GM21619 (cell line): Measurements from ENCODE around the gene CCL22.
A peak's percentile ranks its signal among the peaks of the same experiment; 100 is the strongest.
"Not testable (repeated sequence)": the region's sequence is repeated elsewhere in the genome, so short reads cannot be mapped to it uniquely, and the experiment has no call there.

Source experiments
- ATAC-seq: cut with Tn5 transposase; IDR thresholded peaks from one replicate; pipeline ENCODE4 v1.9.1; 2021; ENCODE audit not compliant: unreplicated experiment

The CCL22 gene

DNA sequence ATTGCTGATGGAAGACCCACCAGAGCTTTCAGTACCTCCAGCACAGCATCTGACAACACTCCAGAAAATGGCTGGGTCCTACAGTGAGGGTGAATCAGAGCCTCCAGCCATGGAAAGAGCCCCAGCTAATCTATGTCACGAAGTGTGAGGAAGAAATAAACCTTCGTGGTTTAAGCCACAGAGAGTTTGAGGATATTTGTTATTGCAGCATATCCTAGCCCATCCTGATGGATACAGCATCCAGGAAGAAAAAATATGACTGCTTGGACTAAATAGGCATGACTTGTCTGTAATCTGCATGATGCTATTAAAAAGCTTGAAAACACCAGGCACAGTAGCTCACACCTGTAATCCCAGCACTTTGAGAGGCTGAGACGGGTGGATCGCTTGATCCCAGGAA, 32.7 kb downstream of the CCL22 start:
- no peak for ATAC-seq

- no peak for ATAC-seq
Observed at GRCh38 chr16:57391708-57392107, 33.1 kb downstream of the CCL22 start.

DNA sequence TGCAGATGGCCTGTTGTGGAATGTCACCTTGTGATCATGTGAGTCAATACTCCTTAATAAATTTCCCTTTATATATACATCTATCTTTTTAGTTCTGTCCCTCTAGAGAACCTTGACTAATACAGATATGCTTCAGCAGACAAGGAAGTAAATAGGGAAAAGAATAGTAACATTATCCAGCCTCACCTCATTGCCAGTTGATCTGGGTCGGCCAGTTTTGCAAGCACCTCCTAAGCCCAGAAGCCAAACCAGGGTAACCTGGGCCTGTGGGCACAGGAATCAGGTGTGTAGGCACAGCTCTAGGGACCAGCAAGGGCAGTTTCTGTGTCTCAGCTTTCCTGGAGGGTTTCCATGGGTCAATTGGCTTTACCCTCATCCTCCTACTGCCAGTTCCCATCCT, 34.1 kb downstream of the CCL22 start:
- ATAC-seq, result no peak

- no peak for ATAC-seq
Observed at GRCh38 chr16:57394444-57394843, 35.9 kb downstream of the CCL22 start.

DNA sequence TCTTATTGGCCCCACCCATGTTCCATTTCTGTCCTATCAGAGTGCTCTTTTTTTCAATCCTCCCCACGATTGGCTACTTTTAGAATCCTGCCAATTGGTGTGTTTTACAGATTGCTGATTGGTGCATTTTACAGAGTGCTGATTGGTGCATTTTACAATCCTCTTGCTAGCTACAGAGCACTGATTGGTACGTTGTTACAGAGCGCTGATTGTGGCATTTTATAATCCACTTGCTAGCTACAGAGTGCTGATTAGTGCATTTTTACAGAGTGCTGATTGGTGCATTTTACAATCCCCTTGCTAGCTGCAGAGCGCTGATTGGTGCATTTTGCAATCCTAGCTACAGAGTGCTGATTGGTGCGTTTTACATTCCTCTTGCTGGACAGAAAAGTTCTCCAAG, 36.4 kb downstream of the CCL22 start:
- no peak for ATAC-seq

DNA sequence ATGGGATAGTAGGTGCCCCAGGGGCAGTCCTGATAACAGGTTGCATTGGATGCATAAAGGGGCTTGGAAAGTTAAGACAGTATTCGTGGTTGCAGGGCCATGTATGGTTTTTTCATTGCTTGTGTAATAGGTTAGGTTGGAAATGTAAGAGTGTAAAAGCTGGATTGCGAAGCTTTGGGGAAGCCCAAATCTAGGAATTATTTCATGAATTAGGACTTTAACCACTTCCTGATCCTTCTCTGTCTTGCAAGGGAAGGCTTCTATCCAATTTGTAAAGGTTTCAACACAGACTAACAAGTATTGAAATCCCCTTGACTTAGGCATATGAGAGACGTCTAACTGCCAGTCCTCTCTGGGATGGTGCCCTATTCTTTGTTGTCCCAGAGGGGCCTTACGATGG, 38.2 kb downstream of the CCL22 start:
- ATAC-seq, result no peak

- not testable (repeated sequence) for ATAC-seq
Observed at GRCh38 chr16:57397493-57397892, 38.9 kb downstream of the CCL22 start.

- ATAC-seq, result no peak
Observed at GRCh38 chr16:57401943-57402640, 43.5 kb downstream of the CCL22 start.

GRCh38 chr16:57403965-57404817, 45.6 kb downstream of the CCL22 start, which contains the start of gene CCL17:
Gene CCL17, plus strand, starts transcription at chr16:57404767. Its CDS starts 9,166 bp downstream, at chr16:57413933.
- no peak for ATAC-seq

DNA sequence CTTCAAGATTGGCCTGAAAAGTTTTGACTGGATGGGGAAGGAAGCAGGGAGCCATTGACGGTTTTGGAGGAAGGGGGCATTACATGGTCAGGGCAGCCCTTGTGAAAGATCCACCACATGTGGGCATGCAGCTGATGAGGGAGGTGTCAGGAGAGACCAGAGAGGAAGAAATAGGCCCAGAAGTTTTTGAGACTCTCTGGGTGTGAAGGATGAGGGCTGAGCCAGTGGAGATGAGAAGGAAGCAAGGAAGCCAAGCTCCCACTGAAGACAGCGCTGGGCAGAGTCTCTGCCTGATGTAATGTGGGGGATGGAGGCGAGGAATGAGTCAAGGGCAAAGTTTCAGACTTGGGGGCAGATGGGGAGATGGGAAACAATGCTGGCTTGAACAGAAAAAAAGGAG, 46.5 kb downstream of the CCL22 start:
- no peak for ATAC-seq

- no peak for ATAC-seq
Observed at GRCh38 chr16:57406881-57407280, 48.3 kb downstream of the CCL22 start.

GRCh38 chr16:57407521-57408353, 49.2 kb downstream of the CCL22 start:
- no peak for ATAC-seq

DNA sequence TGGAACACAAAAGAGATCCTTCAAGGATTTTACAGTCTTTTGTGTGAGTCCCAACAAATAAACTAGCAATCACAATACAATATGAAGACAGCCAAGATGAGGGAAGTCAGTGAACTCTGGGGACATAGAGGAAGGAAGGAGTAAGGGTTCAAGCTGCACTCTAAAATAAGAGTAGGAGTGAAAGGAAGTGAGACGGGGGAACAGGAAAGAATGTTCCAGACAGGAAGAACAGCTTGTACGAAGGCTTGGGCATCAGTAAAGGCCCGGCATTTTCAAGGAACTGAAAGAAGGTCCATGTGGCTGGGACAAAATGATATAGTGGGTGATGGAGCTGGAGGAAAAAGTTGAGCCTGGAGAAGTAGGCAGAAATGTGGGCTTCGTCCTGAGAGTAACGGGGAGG, 50.5 kb downstream of the CCL22 start:
- ATAC-seq, result no peak

GRCh38 chr16:57409870-57410587, 51.4 kb downstream of the CCL22 start:
- ATAC-seq, result no peak

DNA sequence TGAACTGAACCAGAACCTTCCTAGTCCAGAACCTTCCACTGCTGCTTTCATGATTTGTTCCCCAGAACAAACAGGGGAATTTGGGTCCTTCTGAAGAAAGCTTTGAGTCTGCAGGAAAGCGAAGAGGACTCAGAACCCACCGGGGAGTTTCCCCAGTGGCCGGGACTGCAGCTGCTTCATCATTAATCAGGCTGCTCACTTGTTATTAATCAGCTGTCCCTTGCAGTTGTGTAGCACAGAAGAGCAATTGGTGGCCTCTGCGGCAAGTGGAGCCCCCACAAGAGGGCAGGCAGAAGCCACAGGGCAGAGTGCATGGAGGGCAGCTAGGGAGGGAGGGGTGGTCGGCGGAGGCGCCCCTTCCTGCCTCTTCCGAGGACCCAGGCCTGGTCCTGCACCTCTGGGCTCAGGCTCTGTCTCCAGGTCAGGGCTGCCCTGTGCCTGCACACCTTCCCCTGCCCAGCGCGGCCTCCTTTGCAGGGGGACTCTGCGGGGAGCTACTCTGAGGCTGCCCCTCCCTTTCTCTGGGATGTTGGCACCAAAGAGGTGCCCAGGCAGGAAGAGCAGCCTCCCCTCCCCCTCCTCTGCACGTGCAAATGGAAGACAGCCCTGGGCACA, 52.9 kb downstream of the CCL22 start:
- no peak for ATAC-seq

GRCh38 chr16:57412584-57412983, 54.0 kb downstream of the CCL22 start:
- ATAC-seq, result no peak

GRCh38 chr16:57413301-57413730, 54.7 kb downstream of the CCL22 start:
- peak; percentile 61 for ATAC-seq

- ATAC-seq, result no peak
Observed at GRCh38 chr16:57413733-57414132, 55.1 kb downstream of the CCL22 start.
